ENCODE results near the gene ACADS. TPM values are rescaled to one million over a fixed set of nuclear protein-coding genes. Genes with fewer than 3 reads are reported as not detected.

ACADS gene
- total RNA-seq, 1 experiment from 2014 or later = 11.0 TPM

DNA sequence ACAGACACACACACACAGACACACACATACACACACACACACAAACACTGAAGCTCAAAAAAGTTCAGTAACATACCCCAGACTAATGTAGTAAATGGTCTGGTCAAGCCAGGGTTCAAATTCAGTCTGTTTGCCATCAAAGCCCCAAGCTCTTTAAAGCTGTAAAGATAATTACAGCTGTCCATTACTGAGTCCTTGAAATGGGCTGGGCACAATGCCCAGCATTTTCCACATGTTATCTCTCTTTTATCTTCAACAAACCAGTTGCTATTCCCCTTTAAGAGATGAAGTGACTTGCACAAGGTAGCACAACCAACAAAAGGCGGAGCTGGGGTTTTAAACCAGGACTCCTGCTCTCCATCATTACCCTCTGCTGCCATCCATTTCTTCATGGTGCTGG lies 23.0 kb upstream of the ACADS start:
- Mint-ChIP-seq H3K4me1 (no peaks in the 10 kb centered on the region), H3K4me3 (no peak overlapping the region), H3K36me3 (peaks cover 39% of the 10 kb centered on the region), H3K27ac (no peak overlapping the region), H3K9me3 (no peaks in the 10 kb centered on the region), H3K27me3 (ENCODE audit: low read depth) (no peaks in the 10 kb centered on the region)
- DNase-seq (ENCODE audit: low spot score) (no peak), ATAC-seq (no peak)
- TF ChIP-seq, protein P1, sequence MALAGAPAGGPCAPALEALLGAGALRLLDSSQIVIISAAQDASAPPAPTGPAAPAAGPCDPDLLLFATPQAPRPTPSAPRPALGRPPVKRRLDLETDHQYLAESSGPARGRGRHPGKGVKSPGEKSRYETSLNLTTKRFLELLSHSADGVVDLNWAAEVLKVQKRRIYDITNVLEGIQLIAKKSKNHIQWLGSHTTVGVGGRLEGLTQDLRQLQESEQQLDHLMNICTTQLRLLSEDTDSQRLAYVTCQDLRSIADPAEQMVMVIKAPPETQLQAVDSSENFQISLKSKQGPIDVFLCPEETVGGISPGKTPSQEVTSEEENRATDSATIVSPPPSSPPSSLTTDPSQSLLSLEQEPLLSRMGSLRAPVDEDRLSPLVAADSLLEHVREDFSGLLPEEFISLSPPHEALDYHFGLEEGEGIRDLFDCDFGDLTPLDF (CRISPR knock-in tag; IDR thresholded peaks at IDR 0.05) = no peak
- no peak for TF ChIP-seq NR2C2 (CRISPR knock-in tag; IDR thresholded peaks at IDR 0.05)
- POLR2A ChIA-PET = no interaction called here
- CTCF ChIA-PET = interaction anchor here (2.1 kb wide), 1 partner anchor 53 kb away, joined by 9 read pairs; no protein-coding TSS in a partner anchor

DNA sequence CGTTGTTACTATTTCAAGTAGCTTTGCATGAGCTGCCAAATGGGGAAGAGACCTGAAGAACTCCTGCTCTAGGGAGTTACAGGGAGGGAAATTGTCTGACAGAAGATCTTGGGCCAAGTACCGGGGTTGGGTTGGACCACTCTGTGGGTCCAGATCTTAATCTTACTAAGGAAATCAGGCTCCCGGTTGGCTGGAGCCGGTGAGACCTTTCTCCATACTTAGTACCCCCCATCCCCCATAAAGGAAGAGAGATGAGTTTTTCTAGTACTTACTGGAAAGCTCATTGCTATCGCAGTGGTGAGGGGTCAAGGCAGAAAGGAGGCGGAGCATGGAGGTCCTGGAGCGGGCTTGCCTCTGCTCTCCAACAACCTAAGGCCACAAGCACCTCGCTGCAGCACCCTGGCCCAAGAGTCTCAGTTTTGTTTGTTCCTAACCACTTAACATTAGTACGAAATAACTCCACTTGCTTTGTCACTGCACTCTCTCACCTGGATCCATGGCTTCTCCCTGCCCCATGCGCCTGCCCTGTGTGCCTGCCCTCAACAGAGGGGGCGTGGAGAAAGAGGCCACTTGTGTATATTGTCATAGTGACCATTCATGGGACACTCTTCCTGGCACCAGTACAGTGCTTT lies 22.2 kb upstream of the ACADS start:
- peak overlapping the region; percentile 84 for H3K27ac Mint-ChIP-seq
- POLR2A ChIA-PET = interaction anchor here (0.6 kb wide), 1 partner anchor 722 kb away, joined by 4 read pairs; no protein-coding TSS in a partner anchor
- no peaks in the 10 kb centered on the region for H3K27me3 Mint-ChIP-seq (ENCODE audit: low read depth)
- no peak overlapping the region for H3K4me3 Mint-ChIP-seq
- H3K9me3 Mint-ChIP-seq = no peaks in the 10 kb centered on the region
- ATAC-seq (peak; percentile 42; the same call in 1 of the 2 replicates), DNase-seq (ENCODE audit: low spot score) (no peak)
- CTCF ChIA-PET = interaction anchor here (1.1 to 2.1 kb wide), 2 partner anchors 54 to 57 kb away, joined by 3 to 9 read pairs; no protein-coding TSS in a partner anchor
- H3K4me1 Mint-ChIP-seq = no peaks in the 10 kb centered on the region
- TF ChIP-seq HMGA2 (CRISPR knock-in tag; IDR thresholded peaks at IDR 0.05) (no peak), TEAD1 (CRISPR knock-in tag; IDR thresholded peaks at IDR 0.05) (no peak), PRRX2 (CRISPR knock-in tag; IDR thresholded peaks at IDR 0.05) (no peak), ZBTB21 (CRISPR knock-in tag; IDR thresholded peaks at IDR 0.05; ENCODE audit: borderline replicate concordance) (no peak), ATF1 (CRISPR knock-in tag; IDR thresholded peaks at IDR 0.05) (no peak), FOXK1 (CRISPR knock-in tag; IDR thresholded peaks at IDR 0.05) (no peak), EMX1 (CRISPR knock-in tag; IDR thresholded peaks at IDR 0.05) (no peak), OVOL2 (CRISPR knock-in tag; IDR thresholded peaks at IDR 0.05; ENCODE audit: borderline replicate concordance) (no peak), SOX15 (CRISPR knock-in tag; IDR thresholded peaks at IDR 0.05) (no peak)
- TF ChIP-seq, protein P2, sequence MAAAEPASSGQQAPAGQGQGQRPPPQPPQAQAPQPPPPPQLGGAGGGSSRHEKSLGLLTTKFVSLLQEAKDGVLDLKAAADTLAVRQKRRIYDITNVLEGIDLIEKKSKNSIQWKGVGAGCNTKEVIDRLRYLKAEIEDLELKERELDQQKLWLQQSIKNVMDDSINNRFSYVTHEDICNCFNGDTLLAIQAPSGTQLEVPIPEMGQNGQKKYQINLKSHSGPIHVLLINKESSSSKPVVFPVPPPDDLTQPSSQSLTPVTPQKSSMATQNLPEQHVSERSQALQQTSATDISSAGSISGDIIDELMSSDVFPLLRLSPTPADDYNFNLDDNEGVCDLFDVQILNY (CRISPR knock-in tag; IDR thresholded peaks at IDR 0.05) = no peak
- TF ChIP-seq, protein P3, sequence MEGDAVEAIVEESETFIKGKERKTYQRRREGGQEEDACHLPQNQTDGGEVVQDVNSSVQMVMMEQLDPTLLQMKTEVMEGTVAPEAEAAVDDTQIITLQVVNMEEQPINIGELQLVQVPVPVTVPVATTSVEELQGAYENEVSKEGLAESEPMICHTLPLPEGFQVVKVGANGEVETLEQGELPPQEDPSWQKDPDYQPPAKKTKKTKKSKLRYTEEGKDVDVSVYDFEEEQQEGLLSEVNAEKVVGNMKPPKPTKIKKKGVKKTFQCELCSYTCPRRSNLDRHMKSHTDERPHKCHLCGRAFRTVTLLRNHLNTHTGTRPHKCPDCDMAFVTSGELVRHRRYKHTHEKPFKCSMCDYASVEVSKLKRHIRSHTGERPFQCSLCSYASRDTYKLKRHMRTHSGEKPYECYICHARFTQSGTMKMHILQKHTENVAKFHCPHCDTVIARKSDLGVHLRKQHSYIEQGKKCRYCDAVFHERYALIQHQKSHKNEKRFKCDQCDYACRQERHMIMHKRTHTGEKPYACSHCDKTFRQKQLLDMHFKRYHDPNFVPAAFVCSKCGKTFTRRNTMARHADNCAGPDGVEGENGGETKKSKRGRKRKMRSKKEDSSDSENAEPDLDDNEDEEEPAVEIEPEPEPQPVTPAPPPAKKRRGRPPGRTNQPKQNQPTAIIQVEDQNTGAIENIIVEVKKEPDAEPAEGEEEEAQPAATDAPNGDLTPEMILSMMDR (IDR thresholded peaks at IDR 0.05) = no peak
- TF ChIP-seq, protein P4, sequence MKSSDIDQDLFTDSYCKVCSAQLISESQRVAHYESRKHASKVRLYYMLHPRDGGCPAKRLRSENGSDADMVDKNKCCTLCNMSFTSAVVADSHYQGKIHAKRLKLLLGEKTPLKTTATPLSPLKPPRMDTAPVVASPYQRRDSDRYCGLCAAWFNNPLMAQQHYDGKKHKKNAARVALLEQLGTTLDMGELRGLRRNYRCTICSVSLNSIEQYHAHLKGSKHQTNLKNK (CRISPR knock-in tag; IDR thresholded peaks at IDR 0.05) = no peak
- TF ChIP-seq, protein P5, sequence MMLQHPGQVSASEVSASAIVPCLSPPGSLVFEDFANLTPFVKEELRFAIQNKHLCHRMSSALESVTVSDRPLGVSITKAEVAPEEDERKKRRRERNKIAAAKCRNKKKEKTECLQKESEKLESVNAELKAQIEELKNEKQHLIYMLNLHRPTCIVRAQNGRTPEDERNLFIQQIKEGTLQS (CRISPR knock-in tag; conservative IDR thresholded peaks at IDR 0.05) = no peak
- TF ChIP-seq, protein P6, sequence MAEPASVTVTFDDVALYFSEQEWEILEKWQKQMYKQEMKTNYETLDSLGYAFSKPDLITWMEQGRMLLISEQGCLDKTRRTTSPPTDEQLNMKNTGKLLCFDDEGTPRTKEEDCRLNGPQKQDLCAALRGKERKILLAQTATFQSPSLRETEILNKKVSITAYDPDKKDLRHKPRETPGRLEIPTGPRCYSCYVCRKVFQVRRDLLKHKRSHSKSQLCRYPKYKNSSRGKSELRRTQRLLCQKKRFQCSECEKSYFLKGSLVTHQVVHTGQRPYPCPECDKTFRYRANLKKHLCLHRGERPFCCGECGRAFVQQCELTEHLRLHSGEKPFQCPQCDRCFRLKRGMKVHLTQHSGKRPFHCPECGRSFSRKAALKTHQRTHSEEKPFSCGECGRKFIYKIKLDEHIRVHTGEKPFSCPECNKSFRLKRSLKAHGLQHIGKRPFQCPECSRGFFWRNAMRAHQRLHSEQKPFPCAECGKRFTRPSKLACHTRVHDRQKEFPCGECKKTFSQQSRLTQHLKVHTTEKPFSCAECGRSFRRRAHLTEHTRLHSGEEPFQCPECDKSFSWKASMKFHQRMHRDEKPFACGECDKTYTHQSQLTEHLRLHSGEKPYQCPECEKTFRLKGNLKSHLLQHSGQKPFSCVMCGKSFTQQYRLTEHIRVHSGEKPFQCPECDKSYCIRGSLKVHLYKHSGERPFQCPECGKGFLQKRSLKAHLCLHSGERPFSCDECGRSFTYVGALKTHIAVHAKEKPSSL (CRISPR knock-in tag; conservative IDR thresholded peaks at IDR 0.05) = no peak
- TF ChIP-seq, protein P1 (CRISPR knock-in tag; IDR thresholded peaks at IDR 0.05) = no peak
- peaks cover 34% of the 10 kb centered on the region for H3K36me3 Mint-ChIP-seq

All from WTC11 (cell line).